Astrocyte of the cerebellum (primary cell): Measurements from ENCODE around the gene LAT.

Experiments used
- DNase-seq: peaks from one replicate; pipeline ENCODE4 v3.0.0-alpha.2; 2011; ENCODE audit warnings: low read depth
- H3K4me3 ChIP-seq: 2 replicates; pipeline ENCODE4 v1.5.1; 2011; ENCODE audit warnings: mild to moderate bottlenecking, low read depth, low read length, moderate library complexity
- in situ Hi-C: cut with HindIII; loops from 2 replicates; pipeline ENCODE4 v1.10.0; 2017; ENCODE audit warnings: low sequenced_read_pairs
- TF ChIP-seq, protein P1 (sequence below): IDR thresholded peaks from 2 replicates; pipeline ENCODE4 v1.5.1; 2012; ENCODE audit warnings: low read length, low read depth, moderate library complexity, mild to moderate bottlenecking; ENCODE audit errors: missing control alignments

The LAT gene

GRCh38 chr16:28943281-28943680, 41.6 kb upstream of the LAT start:
- no peak overlapping the region for H3K4me3 ChIP-seq
- TF ChIP-seq, protein P1, sequence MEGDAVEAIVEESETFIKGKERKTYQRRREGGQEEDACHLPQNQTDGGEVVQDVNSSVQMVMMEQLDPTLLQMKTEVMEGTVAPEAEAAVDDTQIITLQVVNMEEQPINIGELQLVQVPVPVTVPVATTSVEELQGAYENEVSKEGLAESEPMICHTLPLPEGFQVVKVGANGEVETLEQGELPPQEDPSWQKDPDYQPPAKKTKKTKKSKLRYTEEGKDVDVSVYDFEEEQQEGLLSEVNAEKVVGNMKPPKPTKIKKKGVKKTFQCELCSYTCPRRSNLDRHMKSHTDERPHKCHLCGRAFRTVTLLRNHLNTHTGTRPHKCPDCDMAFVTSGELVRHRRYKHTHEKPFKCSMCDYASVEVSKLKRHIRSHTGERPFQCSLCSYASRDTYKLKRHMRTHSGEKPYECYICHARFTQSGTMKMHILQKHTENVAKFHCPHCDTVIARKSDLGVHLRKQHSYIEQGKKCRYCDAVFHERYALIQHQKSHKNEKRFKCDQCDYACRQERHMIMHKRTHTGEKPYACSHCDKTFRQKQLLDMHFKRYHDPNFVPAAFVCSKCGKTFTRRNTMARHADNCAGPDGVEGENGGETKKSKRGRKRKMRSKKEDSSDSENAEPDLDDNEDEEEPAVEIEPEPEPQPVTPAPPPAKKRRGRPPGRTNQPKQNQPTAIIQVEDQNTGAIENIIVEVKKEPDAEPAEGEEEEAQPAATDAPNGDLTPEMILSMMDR, result no peak
- in situ Hi-C loops, result no loop called here
- no peak for DNase-seq

DNA sequence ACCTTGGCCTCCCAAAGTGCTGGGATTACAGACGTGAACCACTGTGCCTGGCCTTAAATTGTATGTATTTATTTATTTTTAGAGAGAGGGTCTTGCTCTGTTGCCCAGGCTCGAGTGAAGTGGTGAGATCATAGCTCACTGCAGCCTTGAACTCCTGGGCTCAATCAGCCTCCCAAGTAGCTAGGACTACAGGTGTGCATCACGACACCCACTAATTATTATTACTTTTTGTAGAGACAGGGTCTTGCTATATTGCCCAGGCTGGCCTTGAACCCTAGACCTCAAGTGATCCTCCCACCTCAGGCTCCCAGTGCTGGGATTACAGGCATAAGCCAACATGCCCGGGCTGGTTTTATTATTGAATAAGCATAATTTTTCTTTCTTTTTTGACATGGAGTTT, 38.2 kb upstream of the LAT start:
- H3K4me3 ChIP-seq, result no peak overlapping the region
- in situ Hi-C loops, result no loop called here
- TF ChIP-seq, protein P1, result no peak
- DNase-seq, result no peak

- in situ Hi-C loops, result no loop called here
Measured at GRCh38 chr16:28950648-28951409, 34.0 kb upstream of the LAT start, which contains the start of gene NFATC2IP. TSS of gene NFATC2IP (plus strand) at chr16:28950937. CDS start at chr16:28951012, 75 bp downstream.

DNA sequence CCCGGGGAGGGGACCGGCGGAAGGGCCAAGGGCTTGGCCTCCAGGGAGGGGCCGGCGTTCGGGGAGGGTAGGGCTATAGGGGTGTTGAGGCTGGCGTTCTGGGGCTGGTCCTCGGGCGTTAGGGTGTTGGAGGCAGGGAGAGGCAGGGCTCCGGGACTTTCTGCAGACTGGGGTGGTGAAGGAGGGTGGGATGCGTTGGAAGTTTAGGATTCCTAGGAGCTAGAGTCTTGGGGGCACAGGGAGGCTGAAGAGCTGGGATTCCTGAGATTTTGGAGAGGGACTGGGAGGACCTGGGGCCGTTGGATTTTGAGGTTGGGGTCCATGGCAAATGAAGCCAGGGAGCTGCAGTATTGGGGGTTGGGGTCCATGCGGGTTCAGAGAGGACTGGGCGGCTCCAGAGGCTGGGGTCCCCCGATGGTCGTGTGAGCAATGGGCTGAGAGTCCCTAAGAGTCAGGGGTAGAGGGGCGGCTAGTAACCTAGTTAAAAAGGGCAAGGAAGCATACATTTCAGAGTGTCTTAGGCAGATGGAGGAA, 33.4 kb upstream of the LAT start:
- TF ChIP-seq, protein P1, result no peak
- in situ Hi-C loops, result no loop called here
- peak overlapping the region; percentile 94 for H3K4me3 ChIP-seq
- no peak for DNase-seq

More at GRCh38 chr16:28950648-28951409, 34.0 kb upstream of the LAT start, which contains the start of gene NFATC2IP:
- DNase-seq, result peak; percentile 100
- TF ChIP-seq, protein P1, result no peak
- peak within 1 kb of the TSS; percentile 94 for H3K4me3 ChIP-seq

GRCh38 chr16:28958216-28958615, 26.6 kb upstream of the LAT start:
- in situ Hi-C loops, result no loop called here
- no peak overlapping the region for H3K4me3 ChIP-seq
- TF ChIP-seq, protein P1, result no peak
- no peak for DNase-seq

DNA sequence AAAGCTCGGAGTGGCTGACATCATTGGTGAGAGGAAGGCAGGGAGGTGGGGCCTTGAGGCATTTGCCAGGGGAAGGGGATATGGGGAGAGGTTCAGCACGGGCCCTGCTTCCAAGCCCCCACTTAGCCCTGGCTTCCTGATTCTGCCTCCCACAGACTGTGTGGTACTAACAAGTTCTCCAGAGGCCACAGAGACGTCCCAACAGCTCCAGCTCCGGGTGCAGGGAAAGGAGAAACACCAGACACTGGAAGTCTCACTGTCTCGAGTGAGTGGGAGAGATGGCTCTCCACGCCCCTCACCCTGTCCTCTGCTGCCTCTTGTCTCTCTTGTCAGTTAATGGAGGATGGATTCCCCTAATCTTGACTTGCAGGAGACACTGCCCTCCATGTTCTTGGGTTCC, 26.0 kb upstream of the LAT start:
- DNase-seq, result no peak
- TF ChIP-seq, protein P1, result no peak
- H3K4me3 ChIP-seq, result no peak overlapping the region
- in situ Hi-C loops, result no loop called here
